C1 segment of cervical spinal cord (tissue), 14 donors: ENCODE data around the gene NEDD9.
A peak's percentile ranks its signal among the peaks of the same experiment; 100 is the strongest.

Experiments
- DNase-seq, 14 donors: peaks; one replicate each; lab custom pipeline; 2025; lab: John Stamatoyannopoulos, UW

Gene NEDD9

GRCh38 chr6:11232193-11232769, at the start of gene NEDD9:
NEDD9 (minus strand) TSS chr6:11232668; CDS start chr6:11232515, 153 bp downstream.
- DNase-seq = peak; percentile 50 to 94 (median 84)

- DNase-seq = no peak
These were observed 49.8 kb upstream of the NEDD9 start for GRCh38 chr6:11282245-11282644.

- no peak for DNase-seq
These were observed 47.9 kb upstream of the NEDD9 start for GRCh38 chr6:11280394-11280793.

GRCh38 chr6:11279284-11279689, 46.8 kb upstream of the NEDD9 start:
- DNase-seq = no peak

- DNase-seq = no peak
These were observed 45.7 kb upstream of the NEDD9 start for GRCh38 chr6:11278207-11278559.

- DNase-seq = no peak
These were observed 45.1 kb upstream of the NEDD9 start for GRCh38 chr6:11277275-11278206.

- no peak for DNase-seq
These were observed 44.4 kb upstream of the NEDD9 start for GRCh38 chr6:11276911-11277274.

GRCh38 chr6:11276228-11276627, 43.8 kb upstream of the NEDD9 start:
- no peak for DNase-seq

- DNase-seq = no peak
These were observed 43.1 kb upstream of the NEDD9 start for GRCh38 chr6:11275598-11275997.

GRCh38 chr6:11273406-11274065, 41.1 kb upstream of the NEDD9 start:
- DNase-seq = no peak

- DNase-seq = no peak
These were observed 40.2 kb upstream of the NEDD9 start for GRCh38 chr6:11272491-11273192.

GRCh38 chr6:11271228-11272020, 39.0 kb upstream of the NEDD9 start:
- no peak for DNase-seq

- DNase-seq = no peak
These were observed 37.9 kb upstream of the NEDD9 start for GRCh38 chr6:11270030-11271027.

GRCh38 chr6:11268978-11269377, 36.5 kb upstream of the NEDD9 start:
- no peak for DNase-seq

- DNase-seq = no peak
These were observed 34.5 kb upstream of the NEDD9 start for GRCh38 chr6:11266926-11267325.

- no peak for DNase-seq
These were observed 33.5 kb upstream of the NEDD9 start for GRCh38 chr6:11265932-11266331.

GRCh38 chr6:11264100-11264499, 31.6 kb upstream of the NEDD9 start:
- no peak for DNase-seq

- DNase-seq = peak in 1 of 14 donors; percentile 34
These were observed 30.9 kb upstream of the NEDD9 start for GRCh38 chr6:11263291-11263775.

- peak in 1 of 14 donors; percentile 83 for DNase-seq
These were observed 29.8 kb upstream of the NEDD9 start for GRCh38 chr6:11262242-11262641.
